HG02623 (cell line): ENCODE data around the gene ELK3.

Experiments
- ATAC-seq: cut with Tn5 transposase; IDR thresholded peaks from one replicate; pipeline ENCODE4 v1.9.1; 2021; ENCODE audit warnings: moderate library complexity; ENCODE audit not compliant: unreplicated experiment

The ELK3 gene

GRCh38 chr12:96193725-96194575, at the start of gene ELK3:
TSS of gene ELK3 (plus strand) at chr12:96194375.
- ATAC-seq = peak; percentile 38

DNA sequence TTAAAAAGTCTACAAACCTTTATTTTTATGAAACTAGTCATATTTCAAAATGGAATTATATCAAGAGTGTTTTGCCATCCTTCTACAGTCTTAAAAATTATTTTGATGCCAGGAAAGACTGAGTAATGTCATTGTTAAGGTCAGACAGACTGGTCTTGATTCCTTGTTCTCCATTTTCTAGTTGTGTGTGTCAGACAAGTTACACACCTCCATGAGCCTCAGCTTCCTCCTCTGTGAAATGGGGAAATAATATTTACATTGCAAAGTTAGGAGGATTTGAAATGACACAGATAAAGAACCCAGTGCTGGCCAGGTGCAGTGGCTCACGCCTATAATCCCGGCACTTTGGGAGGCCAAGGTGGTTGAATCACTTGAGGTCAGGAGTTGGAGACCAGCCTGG, 47.4 kb upstream of the ELK3 start:
- no peak for ATAC-seq

DNA sequence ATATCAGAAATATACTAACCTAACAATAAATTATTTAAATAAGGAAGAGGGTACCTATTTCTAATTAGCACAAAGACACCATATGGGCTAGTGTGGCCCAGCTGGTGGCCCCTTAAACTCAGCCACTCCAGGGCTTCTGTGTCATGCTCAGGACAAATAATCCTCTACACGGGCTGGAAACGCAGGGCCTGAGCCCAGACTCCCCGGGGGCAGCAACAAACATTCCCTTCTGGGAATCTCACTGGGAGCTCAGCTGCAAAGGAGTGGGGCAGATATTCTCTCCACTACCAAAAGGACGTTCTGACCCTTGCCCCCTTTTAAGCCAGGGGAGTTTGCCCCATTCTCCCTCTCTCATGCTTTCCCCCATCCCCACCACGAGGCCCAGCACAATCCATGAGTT, 43.7 kb upstream of the ELK3 start:
- no peak for ATAC-seq

GRCh38 chr12:96152164-96152563, 42.0 kb upstream of the ELK3 start:
- ATAC-seq = no peak

GRCh38 chr12:96153131-96153725, 40.9 kb upstream of the ELK3 start:
- no peak for ATAC-seq

GRCh38 chr12:96155181-96155580, 39.0 kb upstream of the ELK3 start:
- no peak for ATAC-seq

- ATAC-seq = no peak
These were observed 38.4 kb upstream of the ELK3 start for GRCh38 chr12:96155781-96156180.

DNA sequence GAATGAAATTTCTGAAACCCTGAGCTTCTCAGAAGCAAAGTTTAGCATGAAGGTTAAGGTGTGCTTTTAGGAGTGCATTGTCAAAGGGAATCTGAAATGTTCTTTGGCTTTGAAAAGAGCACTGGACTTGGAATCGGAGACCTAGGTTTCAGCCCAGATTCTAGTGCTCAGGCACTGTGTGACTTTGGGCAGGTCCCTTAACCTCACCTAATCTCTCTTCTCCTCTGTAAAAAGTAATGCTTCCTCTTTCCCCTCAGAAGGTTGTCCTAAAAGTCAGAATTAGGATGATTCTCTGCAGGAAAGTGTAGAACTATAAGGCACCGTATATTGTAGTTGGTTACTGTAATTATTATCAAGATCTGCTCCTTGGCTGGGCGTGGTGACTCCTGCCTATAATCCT, 38.0 kb upstream of the ELK3 start:
- ATAC-seq = no peak

DNA sequence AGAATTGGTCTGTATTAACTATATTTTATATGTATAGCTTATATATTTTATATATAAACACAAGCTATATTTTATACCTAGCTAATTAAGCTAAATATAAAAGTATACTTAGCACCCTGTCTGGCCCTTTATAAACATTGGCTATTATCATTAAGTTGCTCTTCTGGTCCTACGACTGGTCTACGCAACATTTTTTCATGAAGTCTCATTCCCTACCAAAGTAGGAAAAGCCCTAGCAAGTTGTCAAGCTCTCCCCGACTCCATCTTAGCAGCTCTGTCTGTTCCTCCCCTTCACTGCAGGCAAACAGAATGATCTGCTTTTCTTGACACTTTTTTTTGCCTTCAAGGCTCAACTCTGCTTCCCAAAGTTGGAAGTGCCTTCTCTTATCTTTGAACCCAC, 36.7 kb upstream of the ELK3 start:
- ATAC-seq = no peak

DNA sequence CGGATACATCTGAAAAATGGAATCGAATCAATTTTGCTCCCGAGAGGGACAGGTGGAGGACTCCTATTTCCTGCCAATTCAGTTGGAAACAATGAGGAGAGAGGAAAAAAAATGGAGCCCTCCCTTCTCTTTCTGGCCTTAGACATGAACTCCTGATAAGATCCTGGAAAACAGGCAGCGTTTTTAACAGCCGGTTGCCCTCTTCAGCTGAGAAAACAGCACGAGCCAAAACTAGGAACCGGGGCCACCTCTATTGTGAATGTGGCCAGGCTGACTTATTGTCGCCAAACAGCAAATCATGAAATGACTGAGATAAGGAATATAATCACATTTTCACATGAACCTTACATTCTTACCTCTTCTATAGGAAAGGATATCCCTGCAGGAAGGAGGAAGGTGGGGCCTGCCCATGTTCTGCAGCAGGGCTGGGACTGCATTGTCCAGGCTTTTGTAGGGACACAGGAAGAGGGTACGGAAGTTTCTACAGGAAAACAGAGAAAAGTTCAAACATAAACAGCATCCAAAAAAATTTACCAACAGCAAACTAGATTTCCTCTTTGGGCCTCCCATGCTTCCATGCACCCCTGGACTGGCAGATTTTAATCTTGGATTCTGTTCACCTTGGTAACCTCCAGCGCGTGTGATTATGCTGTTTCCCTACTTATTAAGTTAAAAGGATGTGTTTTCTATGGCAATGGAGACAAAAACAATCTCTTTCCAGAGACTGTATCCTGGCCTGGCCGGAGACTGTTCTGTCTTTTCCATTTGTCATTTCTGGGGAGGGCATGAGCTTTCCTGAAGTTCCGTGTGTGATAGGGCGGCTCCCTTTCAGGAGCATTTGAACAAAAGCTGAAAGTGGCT, 29.0 kb upstream of the ELK3 start:
- no peak for ATAC-seq

DNA sequence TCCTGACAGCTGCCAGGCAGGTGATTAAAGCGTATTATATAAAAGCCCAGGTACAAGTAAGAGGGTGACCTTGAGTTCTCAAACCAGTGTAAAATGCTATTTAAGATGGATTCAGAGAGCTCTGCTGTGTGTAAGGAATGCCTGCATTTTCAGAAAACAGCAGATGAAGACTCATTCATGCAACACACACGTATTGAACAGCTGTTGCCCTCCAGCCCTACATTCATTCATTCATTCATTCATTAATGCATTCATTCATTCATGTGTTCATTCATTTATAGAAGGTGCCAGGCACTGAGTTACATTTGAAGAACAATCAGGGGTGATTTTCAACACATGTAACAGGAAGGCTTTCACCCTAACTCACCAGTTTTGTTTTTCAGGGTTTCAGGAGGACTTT, 27.4 kb upstream of the ELK3 start:
- ATAC-seq = no peak

DNA sequence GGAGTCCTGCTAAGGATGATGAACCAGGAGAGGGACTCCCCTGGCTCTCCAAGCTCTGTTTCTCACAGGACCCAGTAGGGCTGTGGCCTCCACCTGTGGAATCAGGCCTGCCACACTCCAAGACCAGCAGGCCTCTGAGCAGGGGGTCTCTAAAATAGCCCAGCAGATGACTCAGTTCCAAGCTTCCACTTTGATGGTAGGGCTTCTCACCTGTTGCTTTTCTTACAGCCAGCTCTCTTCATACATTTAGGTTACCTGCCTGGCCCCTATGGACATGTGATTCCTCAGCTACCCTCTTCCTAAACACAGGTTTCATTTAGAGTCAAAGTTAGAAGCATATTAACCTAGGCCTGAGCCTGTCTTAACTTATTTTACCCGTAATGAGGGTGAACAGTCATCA, 26.7 kb upstream of the ELK3 start:
- no peak for ATAC-seq

- no peak for ATAC-seq
These were observed 23.8 kb upstream of the ELK3 start for GRCh38 chr12:96170328-96170727.

GRCh38 chr12:96170762-96171161, 23.4 kb upstream of the ELK3 start:
- no peak for ATAC-seq

- ATAC-seq = no peak
These were observed 22.3 kb upstream of the ELK3 start for GRCh38 chr12:96171905-96172304.

- ATAC-seq = no peak
These were observed 21.2 kb upstream of the ELK3 start for GRCh38 chr12:96172981-96173380.

- no peak for ATAC-seq
These were observed 17.6 kb upstream of the ELK3 start for GRCh38 chr12:96176575-96176974.

- no peak for ATAC-seq
These were observed 17.2 kb upstream of the ELK3 start for GRCh38 chr12:96177013-96177412.

DNA sequence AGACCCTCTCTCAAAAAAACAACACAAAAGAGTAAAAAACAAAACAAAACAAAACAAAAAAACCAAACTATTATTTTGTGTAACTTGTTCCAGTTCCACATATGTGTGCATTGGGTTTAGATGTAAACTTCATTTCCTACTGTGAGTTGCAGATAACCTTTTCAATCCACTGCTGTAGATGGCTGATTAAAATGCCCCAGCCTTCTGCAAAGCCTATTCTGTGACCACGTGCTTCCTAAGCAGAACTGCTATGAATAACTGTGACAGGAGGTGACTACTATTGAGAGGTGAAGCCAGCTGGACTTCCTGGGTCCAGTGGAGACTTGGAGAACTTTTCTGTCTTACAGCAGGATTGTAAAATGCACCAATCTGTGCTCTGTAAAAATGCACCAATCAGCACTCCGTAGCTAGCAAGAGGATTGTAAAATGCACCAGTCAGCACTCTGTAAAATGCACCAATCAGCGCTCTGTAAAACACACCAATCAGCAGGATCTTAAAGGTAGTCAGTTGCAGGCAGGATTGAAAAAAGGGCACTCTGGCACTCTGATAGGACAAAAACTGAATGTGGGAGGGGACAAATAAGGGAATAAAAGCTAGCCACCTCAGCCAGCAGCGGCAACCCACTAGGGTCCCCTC, 10.3 kb upstream of the ELK3 start:
- ATAC-seq = no peak

- no peak for ATAC-seq
These were observed 8.3 kb upstream of the ELK3 start for GRCh38 chr12:96185914-96186313.

- no peak for ATAC-seq
These were observed 7.4 kb upstream of the ELK3 start for GRCh38 chr12:96186607-96187301.
